SK-N-SH treated with all-trans-retinoic acid at 6 μM for 48 hours (cell line): ENCODE data around the gene ARHGEF37.

Experiments
- ARNTL ChIP-seq: fragments of 450-650 bp; formaldehyde crosslinking; IDR thresholded peaks from 2 replicates; pipeline ENCODE4 v1.5.0; 2020; ENCODE audit warnings: low read depth, mild to moderate bottlenecking, moderate library complexity, borderline replicate concordance
- ESRRG ChIP-seq: fragments of 250-450 bp; sonication (Bioruptor Pico); IDR thresholded peaks from 2 replicates; pipeline ENCODE4 v1.6.1; 2021; ENCODE audit warnings: mild to moderate bottlenecking
- ISL1 ChIP-seq: fragments of 250-450 bp; sonication (Bioruptor Pico); IDR thresholded peaks from 2 replicates; pipeline ENCODE4 v2.1.2; 2022; ENCODE audit warnings: mild to moderate bottlenecking, moderate library complexity
- OSR1 ChIP-seq: fragments of 250-450 bp; sonication (Bioruptor Pico); IDR thresholded peaks from 2 replicates; pipeline ENCODE4 v1.8.0; 2022; ENCODE audit warnings: moderate library complexity, mild to moderate bottlenecking, inconsistent platforms
- RARB ChIP-seq: fragments of 250-450 bp; sonication (Bioruptor Pico); IDR thresholded peaks from 2 replicates; pipeline ENCODE4 v1.8.0; 2021; ENCODE audit warnings: mild to moderate bottlenecking, moderate library complexity
- ZFP3 ChIP-seq: fragments of 250-450 bp; sonication (Bioruptor Pico); IDR thresholded peaks from 2 replicates; pipeline ENCODE4 v1.5.0; 2020; ENCODE audit warnings: mild to moderate bottlenecking, moderate library complexity
- ZNF565 ChIP-seq: fragments of 450-650 bp; formaldehyde crosslinking; conservative IDR thresholded peaks from 2 replicates; pipeline ENCODE4 v1.5.0; 2020; ENCODE audit warnings: low read depth, mild to moderate bottlenecking, moderate library complexity
- ZNF70 ChIP-seq: fragments of 450-650 bp; formaldehyde crosslinking; IDR thresholded peaks from 2 replicates; pipeline ENCODE4 v1.5.0; 2020; ENCODE audit warnings: mild to moderate bottlenecking, moderate library complexity
- TF ChIP-seq, protein P1 (sequence below): fragments of 250-450 bp; sonication (Bioruptor Pico); IDR thresholded peaks from 2 replicates; pipeline ENCODE4 v1.5.0; 2020; ENCODE audit warnings: mild to moderate bottlenecking, moderate library complexity
- TF ChIP-seq, protein P2 (sequence below): fragments of 250-450 bp; sonication (Bioruptor Pico); IDR thresholded peaks from 2 replicates; pipeline ENCODE4 v1.5.1; 2020; ENCODE audit warnings: low read depth, mild to moderate bottlenecking, moderate library complexity
- TF ChIP-seq, protein P3 (sequence below): fragments of 250-450 bp; sonication (Bioruptor Pico); IDR thresholded peaks from 2 replicates; pipeline ENCODE4 v1.8.0; 2020; ENCODE audit warnings: mild to moderate bottlenecking, moderate library complexity, borderline replicate concordance
- TF ChIP-seq, protein P4 (sequence below): fragments of 250-450 bp; sonication (Bioruptor Pico); IDR thresholded peaks from 2 replicates; pipeline ENCODE4 v1.8.0; 2021; ENCODE audit warnings: low read depth, mild to moderate bottlenecking, moderate library complexity, borderline replicate concordance
- TF ChIP-seq, protein P5 (sequence below): fragments of 250-450 bp; sonication (Bioruptor Pico); IDR thresholded peaks from 2 replicates; pipeline ENCODE4 v1.5.1; 2021; ENCODE audit warnings: mild to moderate bottlenecking, moderate library complexity

DNA sequence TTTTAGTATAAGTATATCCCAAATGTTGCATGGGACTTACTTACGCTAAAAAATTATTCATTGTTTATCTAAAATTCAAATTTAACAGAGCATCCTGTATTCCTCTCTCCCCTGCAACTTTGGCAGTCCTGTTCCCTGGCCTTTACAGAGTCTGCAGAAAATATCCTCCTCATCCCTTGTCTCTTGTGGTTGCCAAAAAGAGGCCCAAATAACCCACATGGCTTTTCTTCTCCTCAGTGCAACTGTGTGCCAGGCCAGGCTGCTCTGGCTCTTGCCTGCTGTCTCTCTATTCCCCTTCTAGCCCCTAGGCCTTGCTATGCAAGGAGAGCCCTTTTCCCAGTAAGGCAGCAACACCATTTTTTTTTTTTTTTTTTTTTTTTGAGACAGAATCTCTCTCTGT, 23.0 kb downstream of the ARHGEF37 start:
- TF ChIP-seq ZNF565: no peak
- TF ChIP-seq, protein P1, sequence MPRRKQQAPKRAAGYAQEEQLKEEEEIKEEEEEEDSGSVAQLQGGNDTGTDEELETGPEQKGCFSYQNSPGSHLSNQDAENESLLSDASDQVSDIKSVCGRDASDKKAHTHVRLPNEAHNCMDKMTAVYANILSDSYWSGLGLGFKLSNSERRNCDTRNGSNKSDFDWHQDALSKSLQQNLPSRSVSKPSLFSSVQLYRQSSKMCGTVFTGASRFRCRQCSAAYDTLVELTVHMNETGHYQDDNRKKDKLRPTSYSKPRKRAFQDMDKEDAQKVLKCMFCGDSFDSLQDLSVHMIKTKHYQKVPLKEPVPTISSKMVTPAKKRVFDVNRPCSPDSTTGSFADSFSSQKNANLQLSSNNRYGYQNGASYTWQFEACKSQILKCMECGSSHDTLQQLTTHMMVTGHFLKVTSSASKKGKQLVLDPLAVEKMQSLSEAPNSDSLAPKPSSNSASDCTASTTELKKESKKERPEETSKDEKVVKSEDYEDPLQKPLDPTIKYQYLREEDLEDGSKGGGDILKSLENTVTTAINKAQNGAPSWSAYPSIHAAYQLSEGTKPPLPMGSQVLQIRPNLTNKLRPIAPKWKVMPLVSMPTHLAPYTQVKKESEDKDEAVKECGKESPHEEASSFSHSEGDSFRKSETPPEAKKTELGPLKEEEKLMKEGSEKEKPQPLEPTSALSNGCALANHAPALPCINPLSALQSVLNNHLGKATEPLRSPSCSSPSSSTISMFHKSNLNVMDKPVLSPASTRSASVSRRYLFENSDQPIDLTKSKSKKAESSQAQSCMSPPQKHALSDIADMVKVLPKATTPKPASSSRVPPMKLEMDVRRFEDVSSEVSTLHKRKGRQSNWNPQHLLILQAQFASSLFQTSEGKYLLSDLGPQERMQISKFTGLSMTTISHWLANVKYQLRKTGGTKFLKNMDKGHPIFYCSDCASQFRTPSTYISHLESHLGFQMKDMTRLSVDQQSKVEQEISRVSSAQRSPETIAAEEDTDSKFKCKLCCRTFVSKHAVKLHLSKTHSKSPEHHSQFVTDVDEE: no peak
- TF ChIP-seq ARNTL (CRISPR knock-in tag): no peak
- no peak for TF ChIP-seq ISL1 (CRISPR knock-in tag)
- TF ChIP-seq ZFP3 (CRISPR knock-in tag): no peak
- no peak for TF ChIP-seq RARB (CRISPR knock-in tag)
- peak; percentile 76; the same call in 1 of the 2 replicates for TF ChIP-seq ZNF70
- TF ChIP-seq, protein P2, sequence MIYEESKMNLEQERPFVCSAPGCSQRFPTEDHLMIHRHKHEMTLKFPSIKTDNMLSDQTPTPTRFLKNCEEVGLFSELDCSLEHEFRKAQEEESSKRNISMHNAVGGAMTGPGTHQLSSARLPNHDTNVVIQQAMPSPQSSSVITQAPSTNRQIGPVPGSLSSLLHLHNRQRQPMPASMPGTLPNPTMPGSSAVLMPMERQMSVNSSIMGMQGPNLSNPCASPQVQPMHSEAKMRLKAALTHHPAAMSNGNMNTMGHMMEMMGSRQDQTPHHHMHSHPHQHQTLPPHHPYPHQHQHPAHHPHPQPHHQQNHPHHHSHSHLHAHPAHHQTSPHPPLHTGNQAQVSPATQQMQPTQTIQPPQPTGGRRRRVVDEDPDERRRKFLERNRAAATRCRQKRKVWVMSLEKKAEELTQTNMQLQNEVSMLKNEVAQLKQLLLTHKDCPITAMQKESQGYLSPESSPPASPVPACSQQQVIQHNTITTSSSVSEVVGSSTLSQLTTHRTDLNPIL (CRISPR knock-in tag): no peak
- TF ChIP-seq OSR1 (CRISPR knock-in tag): no peak
- TF ChIP-seq ESRRG (CRISPR knock-in tag): no peak
- TF ChIP-seq, protein P3, sequence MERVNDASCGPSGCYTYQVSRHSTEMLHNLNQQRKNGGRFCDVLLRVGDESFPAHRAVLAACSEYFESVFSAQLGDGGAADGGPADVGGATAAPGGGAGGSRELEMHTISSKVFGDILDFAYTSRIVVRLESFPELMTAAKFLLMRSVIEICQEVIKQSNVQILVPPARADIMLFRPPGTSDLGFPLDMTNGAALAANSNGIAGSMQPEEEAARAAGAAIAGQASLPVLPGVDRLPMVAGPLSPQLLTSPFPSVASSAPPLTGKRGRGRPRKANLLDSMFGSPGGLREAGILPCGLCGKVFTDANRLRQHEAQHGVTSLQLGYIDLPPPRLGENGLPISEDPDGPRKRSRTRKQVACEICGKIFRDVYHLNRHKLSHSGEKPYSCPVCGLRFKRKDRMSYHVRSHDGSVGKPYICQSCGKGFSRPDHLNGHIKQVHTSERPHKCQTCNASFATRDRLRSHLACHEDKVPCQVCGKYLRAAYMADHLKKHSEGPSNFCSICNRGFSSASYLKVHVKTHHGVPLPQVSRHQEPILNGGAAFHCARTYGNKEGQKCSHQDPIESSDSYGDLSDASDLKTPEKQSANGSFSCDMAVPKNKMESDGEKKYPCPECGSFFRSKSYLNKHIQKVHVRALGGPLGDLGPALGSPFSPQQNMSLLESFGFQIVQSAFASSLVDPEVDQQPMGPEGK: no peak
- TF ChIP-seq, protein P4, sequence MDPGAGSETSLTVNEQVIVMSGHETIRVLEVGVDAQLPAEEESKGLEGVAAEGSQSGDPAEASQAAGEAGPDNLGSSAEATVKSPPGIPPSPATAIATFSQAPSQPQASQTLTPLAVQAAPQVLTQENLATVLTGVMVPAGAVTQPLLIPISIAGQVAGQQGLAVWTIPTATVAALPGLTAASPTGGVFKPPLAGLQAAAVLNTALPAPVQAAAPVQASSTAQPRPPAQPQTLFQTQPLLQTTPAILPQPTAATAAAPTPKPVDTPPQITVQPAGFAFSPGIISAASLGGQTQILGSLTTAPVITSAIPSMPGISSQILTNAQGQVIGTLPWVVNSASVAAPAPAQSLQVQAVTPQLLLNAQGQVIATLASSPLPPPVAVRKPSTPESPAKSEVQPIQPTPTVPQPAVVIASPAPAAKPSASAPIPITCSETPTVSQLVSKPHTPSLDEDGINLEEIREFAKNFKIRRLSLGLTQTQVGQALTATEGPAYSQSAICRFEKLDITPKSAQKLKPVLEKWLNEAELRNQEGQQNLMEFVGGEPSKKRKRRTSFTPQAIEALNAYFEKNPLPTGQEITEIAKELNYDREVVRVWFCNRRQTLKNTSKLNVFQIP (CRISPR knock-in tag): no peak
- TF ChIP-seq, protein P5, sequence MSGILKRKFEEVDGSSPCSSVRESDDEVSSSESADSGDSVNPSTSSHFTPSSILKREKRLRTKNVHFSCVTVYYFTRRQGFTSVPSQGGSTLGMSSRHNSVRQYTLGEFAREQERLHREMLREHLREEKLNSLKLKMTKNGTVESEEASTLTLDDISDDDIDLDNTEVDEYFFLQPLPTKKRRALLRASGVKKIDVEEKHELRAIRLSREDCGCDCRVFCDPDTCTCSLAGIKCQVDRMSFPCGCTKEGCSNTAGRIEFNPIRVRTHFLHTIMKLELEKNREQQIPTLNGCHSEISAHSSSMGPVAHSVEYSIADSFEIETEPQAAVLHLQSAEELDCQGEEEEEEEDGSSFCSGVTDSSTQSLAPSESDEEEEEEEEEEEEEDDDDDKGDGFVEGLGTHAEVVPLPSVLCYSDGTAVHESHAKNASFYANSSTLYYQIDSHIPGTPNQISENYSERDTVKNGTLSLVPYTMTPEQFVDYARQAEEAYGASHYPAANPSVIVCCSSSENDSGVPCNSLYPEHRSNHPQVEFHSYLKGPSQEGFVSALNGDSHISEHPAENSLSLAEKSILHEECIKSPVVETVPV (CRISPR knock-in tag): no peak
